GM18507 (cell line): Measurements from ENCODE around the gene MYO3B.
"Not testable (repeated sequence)": the region's sequence is repeated elsewhere in the genome, so short reads cannot be mapped to it uniquely, and the experiment has no call there.

Experiments used
- DNase-seq: peaks from one replicate; pipeline ENCODE4 v3.0.0; 2011; ENCODE audit warnings: low read depth; ENCODE audit not compliant: insufficient read length; ENCODE audit errors: extremely low spot score
- FAIRE-seq: peaks from 2 replicates; lab custom pipeline; 2011; peaks lifted over from hg19 to GRCh38; lab: Jason Lieb, UNC

MYO3B gene

GRCh38 chr2:170434900-170435621 lies 257.1 kb downstream of the MYO3B start:
- FAIRE-seq (peak; percentile 92), DNase-seq (no peak)

- FAIRE-seq (no peak), DNase-seq (no peak)
Observed at GRCh38 chr2:170436077-170436943, 258.4 kb downstream of the MYO3B start.

GRCh38 chr2:170446078-170446477 lies 268.1 kb downstream of the MYO3B start:
- no peak for FAIRE-seq

GRCh38 chr2:170449034-170449433 lies 271.1 kb downstream of the MYO3B start:
- DNase-seq, result no peak
- FAIRE-seq, result no peak

More at GRCh38 chr2:170446078-170446477, 268.1 kb downstream of the MYO3B start:
- DNase-seq, result no peak

- no peak for DNase-seq
- no peak for FAIRE-seq
Observed at GRCh38 chr2:170454471-170455372, 276.8 kb downstream of the MYO3B start.

- no peak for DNase-seq
- FAIRE-seq, result no peak
Observed at GRCh38 chr2:170455617-170456426, 277.9 kb downstream of the MYO3B start.

GRCh38 chr2:170456914-170457313 lies 279.0 kb downstream of the MYO3B start:
- DNase-seq, result no peak

GRCh38 chr2:170457742-170458141 lies 279.8 kb downstream of the MYO3B start:
- no peak for DNase-seq
- no peak for FAIRE-seq

More at GRCh38 chr2:170456914-170457313, 279.0 kb downstream of the MYO3B start:
- no peak for FAIRE-seq

GRCh38 chr2:170461889-170462288 lies 283.9 kb downstream of the MYO3B start:
- FAIRE-seq (no peak), DNase-seq (no peak)

GRCh38 chr2:170462433-170463205 lies 284.7 kb downstream of the MYO3B start:
- no peak for DNase-seq

GRCh38 chr2:170463206-170463537 lies 285.2 kb downstream of the MYO3B start:
- DNase-seq (no peak), FAIRE-seq (no peak)

More at GRCh38 chr2:170462433-170463205, 284.7 kb downstream of the MYO3B start:
- no peak for FAIRE-seq

- DNase-seq (no peak), FAIRE-seq (no peak)
Observed at GRCh38 chr2:170464268-170464667, 286.3 kb downstream of the MYO3B start.

GRCh38 chr2:170465241-170465640 lies 287.3 kb downstream of the MYO3B start:
- FAIRE-seq, result no peak
- no peak for DNase-seq

- FAIRE-seq, result no peak
- no peak for DNase-seq
Observed at GRCh38 chr2:170466632-170467031, 288.7 kb downstream of the MYO3B start.

GRCh38 chr2:170467568-170468422 lies 289.8 kb downstream of the MYO3B start:
- no peak for FAIRE-seq
- no peak for DNase-seq

GRCh38 chr2:170468557-170468956 lies 290.6 kb downstream of the MYO3B start:
- FAIRE-seq (no peak), DNase-seq (no peak)

GRCh38 chr2:170472498-170472897 lies 294.6 kb downstream of the MYO3B start:
- FAIRE-seq, DNase-seq: not testable (repeated sequence)
